Measurements from ENCODE around the gene FOXR1.

DNA sequence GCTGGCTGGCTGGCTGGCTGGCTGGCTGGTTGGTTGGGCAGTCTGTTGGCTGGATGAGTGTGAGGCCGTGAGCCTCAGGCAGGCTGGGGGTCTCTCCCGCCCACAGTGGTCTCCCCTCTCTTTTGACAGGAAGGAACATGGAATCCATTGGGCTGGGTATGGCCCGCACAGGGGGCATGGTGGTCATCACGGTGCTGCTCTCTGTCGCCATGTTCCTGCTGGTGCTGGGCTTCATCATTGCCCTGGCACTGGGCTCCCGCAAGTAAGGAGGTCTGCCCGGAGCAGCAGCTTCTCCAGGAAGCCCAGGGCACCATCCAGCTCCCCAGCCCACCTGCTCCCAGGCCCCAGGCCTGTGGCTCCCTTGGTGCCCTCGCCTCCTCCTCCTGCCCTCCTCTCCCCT lies 13.6 kb upstream of the FOXR1 start:
- TF ChIP-seq, protein P1, sequence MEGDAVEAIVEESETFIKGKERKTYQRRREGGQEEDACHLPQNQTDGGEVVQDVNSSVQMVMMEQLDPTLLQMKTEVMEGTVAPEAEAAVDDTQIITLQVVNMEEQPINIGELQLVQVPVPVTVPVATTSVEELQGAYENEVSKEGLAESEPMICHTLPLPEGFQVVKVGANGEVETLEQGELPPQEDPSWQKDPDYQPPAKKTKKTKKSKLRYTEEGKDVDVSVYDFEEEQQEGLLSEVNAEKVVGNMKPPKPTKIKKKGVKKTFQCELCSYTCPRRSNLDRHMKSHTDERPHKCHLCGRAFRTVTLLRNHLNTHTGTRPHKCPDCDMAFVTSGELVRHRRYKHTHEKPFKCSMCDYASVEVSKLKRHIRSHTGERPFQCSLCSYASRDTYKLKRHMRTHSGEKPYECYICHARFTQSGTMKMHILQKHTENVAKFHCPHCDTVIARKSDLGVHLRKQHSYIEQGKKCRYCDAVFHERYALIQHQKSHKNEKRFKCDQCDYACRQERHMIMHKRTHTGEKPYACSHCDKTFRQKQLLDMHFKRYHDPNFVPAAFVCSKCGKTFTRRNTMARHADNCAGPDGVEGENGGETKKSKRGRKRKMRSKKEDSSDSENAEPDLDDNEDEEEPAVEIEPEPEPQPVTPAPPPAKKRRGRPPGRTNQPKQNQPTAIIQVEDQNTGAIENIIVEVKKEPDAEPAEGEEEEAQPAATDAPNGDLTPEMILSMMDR (IDR thresholded peaks at IDR 0.05) = no peak
- TF ChIP-seq POLR2A (IDR thresholded peaks at IDR 0.05) = no peak

Measured in breast epithelium (tissue), 3 donors.